ENCODE data around the gene BEGAIN. TPM values are rescaled to one million over a fixed set of nuclear protein-coding genes. Genes with fewer than 3 reads are reported as not detected.

BEGAIN gene
- polyA plus RNA-seq, 2 of the 4 experiments (the other 2 are of a cell fraction): 1.4 to 3.7 TPM

GRCh38 chr14:100555436-100556139 lies 31.6 kb downstream of the BEGAIN start:
- ChIA-PET CTCF (interaction anchor here (1.0 kb wide), 1 partner anchor 1492 kb away, joined by 3 read pairs; no protein-coding TSS in a partner anchor), POLR2A (no interaction called here)
- H3K4me2 ChIP-seq: no peak overlapping the region
- TF ChIP-seq MAX (IDR thresholded peaks at IDR 0.05): no peak
- no peak for TF ChIP-seq BHLHE40 (IDR thresholded peaks at IDR 0.05; ENCODE audit: low read depth, low read length)
- TF ChIP-seq RARB (CRISPR knock-in tag; IDR thresholded peaks at IDR 0.05): no peak
- TF ChIP-seq JUNB (IDR thresholded peaks at IDR 0.05): no peak
- TF ChIP-seq MAZ (IDR thresholded peaks at IDR 0.05; ENCODE audit: borderline replicate concordance, low read depth, low read length): no peak
- TF ChIP-seq E2F6 (IDR thresholded peaks at IDR 0.05; ENCODE audit: borderline replicate concordance, low read depth): no peak
- TF ChIP-seq RNF2 (IDR thresholded peaks at IDR 0.05; ENCODE audit: borderline replicate concordance, low read depth): no peak
- TF ChIP-seq ZNF302 (CRISPR knock-in tag; IDR thresholded peaks at IDR 0.05): no peak
- no peak for TF ChIP-seq TP53 (CRISPR knock-in tag; IDR thresholded peaks at IDR 0.05)
- TF ChIP-seq ATOH8 (CRISPR knock-in tag; IDR thresholded peaks at IDR 0.05; ENCODE audit: low read depth): no peak
- no peak for TF ChIP-seq CBX8 (IDR thresholded peaks at IDR 0.05)
- TF ChIP-seq HEYL (CRISPR knock-in tag; IDR thresholded peaks at IDR 0.05): no peak
- TF ChIP-seq GATA3 (IDR thresholded peaks at IDR 0.05; ENCODE audit: borderline replicate concordance): no peak
- no peak for TF ChIP-seq CHD2 (IDR thresholded peaks at IDR 0.05; ENCODE audit: low read length, partially characterized antibody)
- no peak for TF ChIP-seq MYC (IDR thresholded peaks at IDR 0.05; ENCODE audit: borderline replicate concordance, low read length)
- TF ChIP-seq HOXA7 (CRISPR knock-in tag; IDR thresholded peaks at IDR 0.05): no peak
- no peak for TF ChIP-seq PBX3 (IDR thresholded peaks at IDR 0.05)
- no peak for TF ChIP-seq FOXS1 (CRISPR knock-in tag; IDR thresholded peaks at IDR 0.05)
- no peak for TF ChIP-seq ZSCAN20 (CRISPR knock-in tag; IDR thresholded peaks at IDR 0.05)
- no peak overlapping the region for H3K27ac ChIP-seq
- ATAC-seq (no peak), FAIRE-seq (no peak), DNase-seq (ENCODE audit: low read depth in 1 of 2, low spot score in 1 of 2) (no peak)
- no peaks in the 10 kb centered on the region for H3K9me3 ChIP-seq
- peaks cover 6% of the 10 kb centered on the region; the same call in 1 of the 3 replicates for H3K4me1 ChIP-seq
- WGBS (ENCODE audit: missing lambda C conversion rate): 69% methylated on average over 16 of the region's 24 CpGs
- H3K4me3 ChIP-seq: no peak overlapping the region

GRCh38 chr14:100554696-100555320 lies 32.4 kb downstream of the BEGAIN start:
- ATAC-seq: no peak
- no peak overlapping the region for H3K4me2 ChIP-seq
- FAIRE-seq: no peak
- H3K27ac ChIP-seq: no peak overlapping the region
- H3K4me1 ChIP-seq: peaks cover 6% of the 10 kb centered on the region; the same call in 1 of the 3 replicates
- DNase-seq (ENCODE audit: low read depth in 1 of 2, low spot score in 1 of 2): no peak
- no peak overlapping the region for H3K4me3 ChIP-seq
- TF ChIP-seq HOXB5 (CRISPR knock-in tag; IDR thresholded peaks at IDR 0.05) (no peak), HES2 (IDR thresholded peaks at IDR 0.05) (no peak), KDM1A (IDR thresholded peaks at IDR 0.05; ENCODE audit: low read depth) (no peak), MAZ (IDR thresholded peaks at IDR 0.05; ENCODE audit: borderline replicate concordance, low read depth, low read length) (no peak), ZFP36 (IDR thresholded peaks at IDR 0.05; ENCODE audit: borderline replicate concordance, partially characterized antibody) (no peak), RARB (CRISPR knock-in tag; IDR thresholded peaks at IDR 0.05) (no peak), MAX (IDR thresholded peaks at IDR 0.05) (no peak), KDM5A (IDR thresholded peaks at IDR 0.05) (no peak), CHD2 (IDR thresholded peaks at IDR 0.05; ENCODE audit: low read length, partially characterized antibody) (no peak), NFE2L2 (conservative IDR thresholded peaks at IDR 0.05; ENCODE audit: low read length) (no peak), HEYL (CRISPR knock-in tag; IDR thresholded peaks at IDR 0.05) (no peak), ELK1 (IDR thresholded peaks at IDR 0.05; ENCODE audit: low read depth, low read length) (no peak), ZNF302 (CRISPR knock-in tag; IDR thresholded peaks at IDR 0.05) (no peak), HOXA7 (CRISPR knock-in tag; IDR thresholded peaks at IDR 0.05) (no peak), JUN (IDR thresholded peaks at IDR 0.05) (no peak), TFCP2L1 (CRISPR knock-in tag; IDR thresholded peaks at IDR 0.05) (no peak), HMGXB4 (CRISPR knock-in tag; IDR thresholded peaks at IDR 0.05; ENCODE audit: borderline replicate concordance) (no peak)
- no peaks in the 10 kb centered on the region for H3K9me3 ChIP-seq
- ChIA-PET POLR2A (no interaction called here), CTCF (interaction anchor here (1.7 kb wide), 1 partner anchor 115 kb away, joined by 4 read pairs; no protein-coding TSS in a partner anchor)
- 86% methylated on average over 16 of the region's 17 CpGs for WGBS (ENCODE audit: missing lambda C conversion rate)

Data from A549 (cell line).